GM18907 (cell line): ENCODE data around the gene GIMAP5.

Experiments used
- ATAC-seq: cut with Tn5 transposase; IDR thresholded peaks from one replicate; pipeline ENCODE4 v1.9.1; 2021; ENCODE audit warnings: mild to moderate bottlenecking, moderate library complexity; ENCODE audit not compliant: unreplicated experiment

Gene GIMAP5

GRCh38 chr7:150737265-150738055, at the start of gene GIMAP5:
TSS of gene GIMAP5 (plus strand) at chr7:150737418. CDS start at chr7:150740885, 3,467 bp downstream.
- ATAC-seq = peak; percentile 69

GRCh38 chr7:150688630-150689029, 48.6 kb upstream of the GIMAP5 start:
- no peak for ATAC-seq

GRCh38 chr7:150695654-150696053, 41.6 kb upstream of the GIMAP5 start:
- no peak for ATAC-seq

- no peak for ATAC-seq
These were observed 34.0 kb upstream of the GIMAP5 start for GRCh38 chr7:150703209-150703608.

GRCh38 chr7:150715293-150715692, 21.9 kb upstream of the GIMAP5 start:
- ATAC-seq = no peak

GRCh38 chr7:150715738-150716137, 21.5 kb upstream of the GIMAP5 start:
- ATAC-seq = no peak

- peak; percentile 80 for ATAC-seq
These were observed 20.9 kb upstream of the GIMAP5 start, which contains the start of gene GIMAP1 for GRCh38 chr7:150716368-150716767. TSS of gene GIMAP1 (plus strand) at chr7:150716613. CDS start at chr7:150719048, 2,435 bp downstream.

- no peak for ATAC-seq
These were observed 20.3 kb upstream of the GIMAP5 start for GRCh38 chr7:150716939-150717338.

GRCh38 chr7:150717814-150718420, 19.3 kb upstream of the GIMAP5 start:
- ATAC-seq = no peak

- no peak for ATAC-seq
These were observed 17.8 kb upstream of the GIMAP5 start for GRCh38 chr7:150719436-150719835.

- no peak for ATAC-seq
These were observed 17.0 kb upstream of the GIMAP5 start for GRCh38 chr7:150719960-150720891.

- ATAC-seq = no peak
These were observed 15.2 kb upstream of the GIMAP5 start for GRCh38 chr7:150721970-150722373.

GRCh38 chr7:150722431-150722931, 14.7 kb upstream of the GIMAP5 start:
- ATAC-seq = no peak

- no peak for ATAC-seq
These were observed 13.8 kb upstream of the GIMAP5 start for GRCh38 chr7:150723467-150723866.

- no peak for ATAC-seq
These were observed 9.8 kb upstream of the GIMAP5 start for GRCh38 chr7:150727381-150727780.

- no peak for ATAC-seq
These were observed 9.2 kb upstream of the GIMAP5 start for GRCh38 chr7:150728011-150728410.

GRCh38 chr7:150728609-150729008, 8.6 kb upstream of the GIMAP5 start:
- ATAC-seq = no peak

GRCh38 chr7:150731916-150732315, 5.3 kb upstream of the GIMAP5 start:
- no peak for ATAC-seq

GRCh38 chr7:150732786-150733481, 4.3 kb upstream of the GIMAP5 start:
- no peak for ATAC-seq

GRCh38 chr7:150733482-150734095, 3.6 kb upstream of the GIMAP5 start:
- no peak for ATAC-seq
